ENCODE results near the gene CARD6.
"Not testable (repeated sequence)": the region's sequence is repeated elsewhere in the genome, so short reads cannot be mapped to it uniquely, and the experiment has no call there.

Gene CARD6

GRCh38 chr5:40872253-40872652 lies 31.1 kb downstream of the CARD6 start:
- not testable (repeated sequence) for DNase-seq (ENCODE audit: low read depth in 3 of 3)

- DNase-seq (ENCODE audit: low read depth in 3 of 3) = no peak
Observed at GRCh38 chr5:40873286-40873880, 32.2 kb downstream of the CARD6 start.

- DNase-seq (ENCODE audit: low read depth in 3 of 3) = no peak
Observed at GRCh38 chr5:40875958-40876357, 34.8 kb downstream of the CARD6 start.

- DNase-seq (ENCODE audit: low read depth in 3 of 3) = peak in 1 of 3 experiments; percentile 11
Observed at GRCh38 chr5:40877371-40877988, 36.3 kb downstream of the CARD6 start.

- no peak for DNase-seq (ENCODE audit: low read depth in 3 of 3)
Observed at GRCh38 chr5:40879163-40879942, 38.2 kb downstream of the CARD6 start.

- DNase-seq (ENCODE audit: low read depth in 3 of 3) = no peak
Observed at GRCh38 chr5:40882291-40882690, 41.1 kb downstream of the CARD6 start.

GRCh38 chr5:40883051-40883450 lies 41.9 kb downstream of the CARD6 start:
- not testable (repeated sequence) for DNase-seq (ENCODE audit: low read depth in 3 of 3)

- DNase-seq (ENCODE audit: low read depth in 3 of 3) = not testable (repeated sequence)
Observed at GRCh38 chr5:40895440-40896425, 54.6 kb downstream of the CARD6 start.

- peak in 1 of 3 experiments; percentile 18 for DNase-seq (ENCODE audit: low read depth in 3 of 3)
Observed at GRCh38 chr5:40904205-40904993, 63.2 kb downstream of the CARD6 start.

- DNase-seq (ENCODE audit: low read depth in 3 of 3) = no peak
Observed at GRCh38 chr5:40904994-40905306, 63.8 kb downstream of the CARD6 start.

GRCh38 chr5:40906351-40906751 lies 65.2 kb downstream of the CARD6 start:
- no peak for DNase-seq (ENCODE audit: low read depth in 3 of 3)

- DNase-seq (ENCODE audit: low read depth in 3 of 3) = no peak
Observed at GRCh38 chr5:40909264-40909663, 68.1 kb downstream of the CARD6 start, which contains the start of gene C7. C7 (plus strand) TSS chr5:40909497; CDS start chr5:40909611, 114 bp downstream.

GRCh38 chr5:40909723-40910122 lies 68.6 kb downstream of the CARD6 start:
- no peak for DNase-seq (ENCODE audit: low read depth in 3 of 3)
